ENCODE results near the gene VTCN1.

- TF ChIP-seq CTCF (IDR thresholded peaks at IDR 0.05; ENCODE audit: poor library complexity) (no peak), EZH2 (IDR thresholded peaks at IDR 0.05; ENCODE audit: borderline replicate concordance) (no peak)
Measured at GRCh38 chr1:117188170-117188815, 22.4 kb downstream of the VTCN1 start.

Measured in hepatocyte (in vitro differentiated cells).